Measurements from ENCODE around the gene SKP1.

DNA sequence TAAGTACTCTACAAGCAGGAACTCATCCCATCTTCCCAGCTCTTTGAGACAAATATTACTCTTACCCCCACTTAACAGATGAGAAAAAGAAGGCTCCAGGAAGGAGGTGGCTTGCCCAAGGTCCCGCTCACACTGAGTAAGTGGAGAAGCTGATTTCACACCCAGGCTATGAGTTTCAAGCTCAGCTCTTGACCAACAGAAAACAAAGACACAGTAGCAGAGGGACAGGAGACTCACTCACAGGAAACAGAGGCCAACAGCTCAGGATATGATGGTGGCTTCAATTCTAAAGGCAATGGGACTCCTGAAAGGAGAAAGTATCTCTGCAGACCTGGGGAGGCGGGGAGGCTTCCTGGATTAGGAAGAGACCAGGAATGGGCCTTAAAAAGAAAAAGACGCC is 69.0 kb downstream of the SKP1 start:
- TF ChIP-seq, protein P1, sequence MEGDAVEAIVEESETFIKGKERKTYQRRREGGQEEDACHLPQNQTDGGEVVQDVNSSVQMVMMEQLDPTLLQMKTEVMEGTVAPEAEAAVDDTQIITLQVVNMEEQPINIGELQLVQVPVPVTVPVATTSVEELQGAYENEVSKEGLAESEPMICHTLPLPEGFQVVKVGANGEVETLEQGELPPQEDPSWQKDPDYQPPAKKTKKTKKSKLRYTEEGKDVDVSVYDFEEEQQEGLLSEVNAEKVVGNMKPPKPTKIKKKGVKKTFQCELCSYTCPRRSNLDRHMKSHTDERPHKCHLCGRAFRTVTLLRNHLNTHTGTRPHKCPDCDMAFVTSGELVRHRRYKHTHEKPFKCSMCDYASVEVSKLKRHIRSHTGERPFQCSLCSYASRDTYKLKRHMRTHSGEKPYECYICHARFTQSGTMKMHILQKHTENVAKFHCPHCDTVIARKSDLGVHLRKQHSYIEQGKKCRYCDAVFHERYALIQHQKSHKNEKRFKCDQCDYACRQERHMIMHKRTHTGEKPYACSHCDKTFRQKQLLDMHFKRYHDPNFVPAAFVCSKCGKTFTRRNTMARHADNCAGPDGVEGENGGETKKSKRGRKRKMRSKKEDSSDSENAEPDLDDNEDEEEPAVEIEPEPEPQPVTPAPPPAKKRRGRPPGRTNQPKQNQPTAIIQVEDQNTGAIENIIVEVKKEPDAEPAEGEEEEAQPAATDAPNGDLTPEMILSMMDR (IDR thresholded peaks at IDR 0.05) = no peak
- TF ChIP-seq EZH2 (IDR thresholded peaks at IDR 0.05) (no peak), EZH2phosphoT487 (IDR thresholded peaks at IDR 0.05) (no peak)

Data from neural progenitor cell (in vitro differentiated cells).